Measurements from ENCODE around the gene SLC43A2. TPM values are rescaled to one million over a fixed set of nuclear protein-coding genes. Genes with fewer than 3 reads are reported as not detected.

Gene SLC43A2
- total and polyA plus RNA-seq, 3 donors from 2014 or later = 11.7 to 15.7 (median 12.4) TPM

DNA sequence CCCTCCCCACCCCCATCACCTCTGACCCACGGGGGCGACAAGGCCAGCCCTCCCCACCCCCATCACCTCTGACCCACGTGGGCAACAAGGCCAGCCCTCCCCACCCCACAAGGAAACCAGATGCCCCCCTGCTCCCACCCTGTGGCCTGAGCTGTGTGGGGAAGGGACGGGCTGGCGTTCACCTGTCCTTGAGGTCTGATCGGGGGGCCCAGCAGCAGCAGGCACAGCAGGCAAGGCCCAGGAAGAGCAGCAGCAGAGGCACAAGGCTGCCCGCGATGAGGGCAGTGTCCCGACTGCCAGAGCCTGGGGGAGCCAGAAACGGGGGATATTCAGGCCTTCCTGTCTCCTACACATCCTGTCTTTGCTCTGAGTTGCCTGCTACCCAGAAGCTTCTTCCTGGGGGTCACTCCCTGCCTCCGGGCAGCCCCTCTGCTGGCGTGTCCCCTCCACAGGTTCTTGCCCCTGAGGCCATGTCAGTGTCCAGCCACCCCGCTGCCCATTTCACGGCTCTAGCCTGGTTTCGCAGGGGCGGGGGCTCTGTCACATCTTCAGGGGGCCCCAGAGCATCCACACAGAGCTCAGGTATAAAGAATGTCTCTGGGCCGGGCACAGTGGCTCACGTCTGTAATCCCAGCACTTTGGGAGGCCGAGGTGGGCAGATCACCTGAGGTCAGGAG is 10.1 kb upstream of the SLC43A2 start:
- intact Hi-C loops (cut with DNase I; ENCODE audit: low total_unique reads) = no loop called here
- no peaks in the 10 kb centered on the region for H3K27me3 ChIP-seq
- H3K9me3 ChIP-seq = no peaks in the 10 kb centered on the region
- TF ChIP-seq, protein P1, sequence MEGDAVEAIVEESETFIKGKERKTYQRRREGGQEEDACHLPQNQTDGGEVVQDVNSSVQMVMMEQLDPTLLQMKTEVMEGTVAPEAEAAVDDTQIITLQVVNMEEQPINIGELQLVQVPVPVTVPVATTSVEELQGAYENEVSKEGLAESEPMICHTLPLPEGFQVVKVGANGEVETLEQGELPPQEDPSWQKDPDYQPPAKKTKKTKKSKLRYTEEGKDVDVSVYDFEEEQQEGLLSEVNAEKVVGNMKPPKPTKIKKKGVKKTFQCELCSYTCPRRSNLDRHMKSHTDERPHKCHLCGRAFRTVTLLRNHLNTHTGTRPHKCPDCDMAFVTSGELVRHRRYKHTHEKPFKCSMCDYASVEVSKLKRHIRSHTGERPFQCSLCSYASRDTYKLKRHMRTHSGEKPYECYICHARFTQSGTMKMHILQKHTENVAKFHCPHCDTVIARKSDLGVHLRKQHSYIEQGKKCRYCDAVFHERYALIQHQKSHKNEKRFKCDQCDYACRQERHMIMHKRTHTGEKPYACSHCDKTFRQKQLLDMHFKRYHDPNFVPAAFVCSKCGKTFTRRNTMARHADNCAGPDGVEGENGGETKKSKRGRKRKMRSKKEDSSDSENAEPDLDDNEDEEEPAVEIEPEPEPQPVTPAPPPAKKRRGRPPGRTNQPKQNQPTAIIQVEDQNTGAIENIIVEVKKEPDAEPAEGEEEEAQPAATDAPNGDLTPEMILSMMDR (IDR thresholded peaks at IDR 0.05) = no peak
- TF ChIP-seq POLR2A (IDR thresholded peaks at IDR 0.05) = no peak
- no peak overlapping the region for H3K4me3 ChIP-seq
- no peak overlapping the region for H3K27ac ChIP-seq
- 80 to 85% methylated on average over 12 to 19 of the region's 19 CpGs for WGBS, 2 donors
- peaks cover 11% of the 10 kb centered on the region for H3K4me1 ChIP-seq
- DNase-seq = no peak
- H3K36me3 ChIP-seq (ENCODE audit: low read depth, missing control alignments) = no peaks in the 10 kb centered on the region

DNA sequence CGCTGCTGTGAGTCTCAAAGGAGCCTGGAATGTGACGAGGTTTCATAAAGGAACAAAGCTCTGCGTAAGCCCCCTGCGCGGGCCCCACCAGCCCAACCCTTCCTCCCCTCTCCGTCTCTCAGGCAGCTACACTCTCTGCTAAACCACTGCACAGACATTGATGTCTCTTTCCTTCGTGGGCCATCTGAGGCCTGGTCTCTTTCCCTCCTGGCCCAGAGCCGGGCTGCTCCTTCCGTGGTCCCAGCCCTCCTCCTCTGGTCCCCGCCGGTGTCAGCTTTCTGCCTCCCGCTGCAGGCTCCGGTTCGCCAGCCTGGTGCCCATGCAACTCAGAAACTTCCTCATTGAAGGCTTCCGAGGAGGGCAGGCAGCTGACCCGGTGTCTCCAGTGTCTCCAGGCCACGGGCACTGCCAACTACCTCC is 9.5 kb upstream of the SLC43A2 start:
- intact Hi-C loops (cut with DNase I; ENCODE audit: low total_unique reads) = no loop called here
- DNase-seq = no peak
- Histone ChIP-seq H3K9me3 (no peaks in the 10 kb centered on the region), H3K4me3 (no peak overlapping the region), H3K4me1 (peaks cover 10% of the 10 kb centered on the region), H3K27me3 (no peaks in the 10 kb centered on the region), H3K36me3 (ENCODE audit: low read depth, missing control alignments) (no peaks in the 10 kb centered on the region), H3K27ac (no peak overlapping the region)
- WGBS, 2 donors = 78 to 87% methylated on average over 17 of the region's 17 CpGs
- TF ChIP-seq, protein P1 (IDR thresholded peaks at IDR 0.05) = no peak
- no peak for TF ChIP-seq POLR2A (IDR thresholded peaks at IDR 0.05)

DNA sequence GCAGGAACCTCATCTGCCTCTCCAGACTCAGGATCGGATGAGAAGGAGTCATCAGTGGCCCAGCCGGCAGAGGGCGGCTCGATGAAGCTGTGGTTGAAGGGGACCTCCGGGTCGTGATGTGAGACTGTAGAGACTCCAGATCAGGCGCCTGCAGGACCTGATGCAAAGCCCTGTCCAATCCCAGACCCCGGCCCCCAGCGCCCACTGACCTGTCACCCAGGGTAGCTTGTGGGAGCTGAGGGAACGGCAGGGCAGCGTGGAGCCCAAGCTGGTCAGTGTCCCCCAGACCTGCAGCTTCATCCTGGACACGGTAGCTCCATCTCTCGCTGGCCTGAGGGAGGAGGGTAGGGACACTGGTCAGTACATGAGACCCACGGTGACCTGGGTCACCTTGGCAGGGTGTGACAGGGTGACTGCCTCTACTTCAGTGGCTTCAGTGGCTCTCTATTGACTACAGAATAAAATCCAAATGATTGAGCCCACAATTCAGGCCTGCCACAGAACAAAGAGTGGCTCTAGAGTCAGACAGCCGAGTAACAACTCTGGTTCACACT is 8.2 kb upstream of the SLC43A2 start:
- intact Hi-C loops (cut with DNase I; ENCODE audit: low total_unique reads) = no loop called here
- H3K4me1 ChIP-seq = peaks cover 10% of the 10 kb centered on the region
- H3K4me3 ChIP-seq = no peak overlapping the region
- TF ChIP-seq, protein P1 (IDR thresholded peaks at IDR 0.05) = no peak
- no peak for TF ChIP-seq POLR2A (IDR thresholded peaks at IDR 0.05)
- no peaks in the 10 kb centered on the region for H3K36me3 ChIP-seq (ENCODE audit: low read depth, missing control alignments)
- no peaks in the 10 kb centered on the region for H3K27me3 ChIP-seq
- no peak overlapping the region for H3K27ac ChIP-seq
- no peaks in the 10 kb centered on the region for H3K9me3 ChIP-seq
- 87 to 95% methylated on average over 11 to 15 of the region's 15 CpGs for WGBS, 2 donors
- no peak for DNase-seq

DNA sequence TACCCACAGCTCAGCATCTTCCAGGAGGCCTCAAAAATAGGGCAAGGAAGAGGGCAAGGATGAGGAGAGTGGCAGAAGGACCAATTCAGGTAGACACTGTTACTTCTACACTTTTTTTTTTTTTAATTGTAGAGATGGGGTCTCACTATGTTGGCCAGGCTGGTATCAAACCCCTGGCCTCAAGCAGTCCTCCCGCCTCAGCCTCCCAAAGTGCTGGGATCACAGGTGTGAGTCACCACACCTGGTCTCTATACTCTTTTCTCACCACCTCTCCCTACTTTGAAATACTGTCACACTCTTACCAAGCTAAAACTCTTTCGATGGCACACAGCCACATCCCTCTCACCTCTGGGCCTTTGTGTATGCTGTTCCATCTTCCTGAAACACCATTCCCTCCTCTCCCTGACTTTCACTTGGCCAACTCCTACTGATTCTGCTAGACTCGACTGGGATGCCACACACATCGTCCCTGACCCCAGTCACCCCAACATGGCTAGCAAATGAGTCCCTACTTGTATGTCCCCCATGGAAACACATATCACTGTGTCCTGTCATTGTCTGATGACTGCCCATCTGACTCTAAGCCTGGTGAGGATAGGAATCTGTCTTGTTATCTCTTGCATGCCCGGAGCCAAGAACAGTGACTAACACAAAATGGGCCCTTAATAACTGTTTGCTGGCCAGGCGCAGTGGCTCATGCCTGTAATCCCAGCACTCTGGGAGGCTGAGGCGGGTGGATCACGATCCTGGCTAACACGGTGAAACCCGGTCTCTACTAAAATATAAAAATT is 7.2 kb upstream of the SLC43A2 start:
- no peak for DNase-seq
- H3K36me3 ChIP-seq (ENCODE audit: low read depth, missing control alignments) = no peaks in the 10 kb centered on the region
- intact Hi-C loops (cut with DNase I; ENCODE audit: low total_unique reads) = no loop called here
- H3K4me3 ChIP-seq = peak overlapping the region in 1 of 2 donors; percentile 38
- H3K27me3 ChIP-seq = no peaks in the 10 kb centered on the region
- WGBS, 2 donors = 89 to 96% methylated on average over 10 of the region's 10 CpGs
- TF ChIP-seq, protein P1 (IDR thresholded peaks at IDR 0.05) = no peak
- no peak for TF ChIP-seq POLR2A (IDR thresholded peaks at IDR 0.05)
- H3K27ac ChIP-seq = no peak overlapping the region
- H3K9me3 ChIP-seq = no peaks in the 10 kb centered on the region
- H3K4me1 ChIP-seq = peaks cover 10% of the 10 kb centered on the region
